Fibroblast of villous mesenchyme (primary cell): Measurements from ENCODE around the gene RNF13. TPM values are rescaled to one million over a fixed set of nuclear protein-coding genes. Genes with fewer than 3 reads are reported as not detected.

Source experiments
- DNase-seq: peaks from one replicate; pipeline ENCODE4 v3.0.0-alpha.2; 2010; ENCODE audit warnings: low read depth
- H3K4me3 ChIP-seq: 2 replicates; pipeline ENCODE4 v1.5.1; 2011; ENCODE audit warnings: low read depth, mild to moderate bottlenecking, low read length
- total RNA-seq: library from RNA; depleted of rRNA; stranded (reverse); fragments of >200 nt; gene quantifications from 2 replicates; pipeline ENCODE4 v1.2.3, GENCODE V29; 2012
- TF ChIP-seq, protein P1 (sequence below): IDR thresholded peaks from 2 replicates; pipeline ENCODE4 v1.5.1; 2012; ENCODE audit warnings: low read depth, mild to moderate bottlenecking, low read length; ENCODE audit not compliant: insufficient read depth

The RNF13 gene
- total RNA-seq, 1 donor: 77.3 TPM

- H3K4me3 ChIP-seq: no peak overlapping the region
- peak; percentile 67 for DNase-seq
- TF ChIP-seq, protein P1, sequence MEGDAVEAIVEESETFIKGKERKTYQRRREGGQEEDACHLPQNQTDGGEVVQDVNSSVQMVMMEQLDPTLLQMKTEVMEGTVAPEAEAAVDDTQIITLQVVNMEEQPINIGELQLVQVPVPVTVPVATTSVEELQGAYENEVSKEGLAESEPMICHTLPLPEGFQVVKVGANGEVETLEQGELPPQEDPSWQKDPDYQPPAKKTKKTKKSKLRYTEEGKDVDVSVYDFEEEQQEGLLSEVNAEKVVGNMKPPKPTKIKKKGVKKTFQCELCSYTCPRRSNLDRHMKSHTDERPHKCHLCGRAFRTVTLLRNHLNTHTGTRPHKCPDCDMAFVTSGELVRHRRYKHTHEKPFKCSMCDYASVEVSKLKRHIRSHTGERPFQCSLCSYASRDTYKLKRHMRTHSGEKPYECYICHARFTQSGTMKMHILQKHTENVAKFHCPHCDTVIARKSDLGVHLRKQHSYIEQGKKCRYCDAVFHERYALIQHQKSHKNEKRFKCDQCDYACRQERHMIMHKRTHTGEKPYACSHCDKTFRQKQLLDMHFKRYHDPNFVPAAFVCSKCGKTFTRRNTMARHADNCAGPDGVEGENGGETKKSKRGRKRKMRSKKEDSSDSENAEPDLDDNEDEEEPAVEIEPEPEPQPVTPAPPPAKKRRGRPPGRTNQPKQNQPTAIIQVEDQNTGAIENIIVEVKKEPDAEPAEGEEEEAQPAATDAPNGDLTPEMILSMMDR: peak; percentile 39
Observed at GRCh38 chr3:149967086-149967685, 154.2 kb downstream of the RNF13 start.

- TF ChIP-seq, protein P1: no peak
- DNase-seq: no peak
- peak overlapping the region; percentile 88 for H3K4me3 ChIP-seq
Observed at GRCh38 chr3:149968216-149968615, 155.2 kb downstream of the RNF13 start.

DNA sequence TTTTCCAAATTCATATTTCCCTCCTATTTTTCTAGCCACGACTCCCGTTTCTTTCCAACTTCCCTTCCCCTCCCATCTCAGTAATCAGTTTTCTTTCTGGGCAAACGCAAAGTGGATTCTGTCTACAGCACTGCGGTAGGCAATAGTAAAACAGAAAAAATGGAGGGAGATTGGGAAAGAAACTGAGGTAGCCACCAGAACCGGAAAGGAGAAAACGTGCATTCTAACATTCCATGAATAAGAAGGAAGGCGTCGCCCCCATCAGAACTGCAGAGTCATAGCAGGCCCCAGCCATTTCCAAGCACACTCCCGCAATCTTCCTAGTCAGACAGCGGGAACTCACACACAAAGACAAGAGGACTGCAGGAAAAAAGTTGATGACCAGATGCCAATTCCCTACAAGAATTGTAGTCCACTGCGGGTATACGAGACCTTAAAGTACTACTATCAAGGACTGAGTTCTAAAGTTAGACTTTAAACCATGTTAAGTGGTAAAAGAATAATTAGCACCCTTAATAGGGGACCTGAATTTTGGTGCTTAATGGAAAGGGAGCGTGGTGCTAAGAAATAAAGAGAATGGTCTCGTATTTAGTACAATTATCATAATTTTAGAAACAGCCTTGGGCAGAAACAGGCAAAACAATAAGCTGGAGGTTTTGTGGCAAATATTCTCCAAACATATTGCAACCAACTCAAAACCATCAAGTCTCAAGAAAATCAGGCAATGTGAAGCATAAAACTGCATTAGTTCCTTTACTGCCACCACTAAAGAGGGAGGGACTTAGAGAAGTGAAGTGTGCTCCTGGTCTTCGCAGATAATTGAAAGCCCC is 156.3 kb downstream of the RNF13 start:
- TF ChIP-seq, protein P1: peak; percentile 10
- DNase-seq: peak; percentile 85
- H3K4me3 ChIP-seq: peak overlapping the region; percentile 88

GRCh38 chr3:149969940-149970715 is 157.1 kb downstream of the RNF13 start:
- TF ChIP-seq, protein P1: no peak
- DNase-seq: peak; percentile 91
- H3K4me3 ChIP-seq: peak overlapping the region; percentile 88

- TF ChIP-seq, protein P1: no peak
- H3K4me3 ChIP-seq: peak within 1 kb of the TSS; percentile 88
- DNase-seq: peak; percentile 75
Observed at GRCh38 chr3:149970716-149971402, 157.8 kb downstream of the RNF13 start, which contains the start of gene PFN2. Gene PFN2 (minus strand): TSS chr3:149970895. CDS start chr3:149970856, 39 bp downstream.

GRCh38 chr3:149971403-149972075 is 158.5 kb downstream of the RNF13 start:
- DNase-seq: peak; percentile 74
- TF ChIP-seq, protein P1: no peak
- peak overlapping the region; percentile 88 for H3K4me3 ChIP-seq
